Activated naive CD4-positive, alpha-beta T cell treated with anti-CD3 and anti-CD28 coated beads, Interleukin-2, amount 50 U/mL, for 72 hours (primary cell): Measurements from ENCODE around the gene ROMO1. TPM values are rescaled to one million over a fixed set of nuclear protein-coding genes. Genes with fewer than 3 reads are reported as not detected.
A peak's percentile ranks its signal among the peaks of the same experiment; 100 is the strongest.

ENCODE experiments used
- ATAC-seq, 2 donors: fragments of 150-1000 bp; cut with Tn5 transposase; 2 replicates each; pipeline ENCODE4 v1.10.0; 2021; ENCODE audit warnings: mild to moderate bottlenecking in 2 of 2, moderate library complexity in 2 of 2
- DNase-seq, 2 donors: peaks; one replicate each; pipeline ENCODE4 v3.0.0; 2021 to 2022; ENCODE audit warnings: low spot score in 2 of 2
- H3K27ac Mint-ChIP-seq, 2 donors: one replicate each; pipeline ENCODE4 v1.8.0; 2022; ENCODE audit warnings: mild to moderate bottlenecking in 2 of 2, mixed read lengths in 2 of 2
- H3K36me3 Mint-ChIP-seq, 2 donors: one replicate each; pipeline ENCODE4 v1.8.0; 2022; ENCODE audit warnings: mixed read lengths in 2 of 2
- H3K9me3 Mint-ChIP-seq, 2 donors: one replicate each; pipeline ENCODE4 v1.8.0; 2022; ENCODE audit warnings: mixed read lengths in 2 of 2
- total RNA-seq, 2 donors: library from RNA; stranded (reverse); gene quantifications; one replicate each; pipeline ENCODE4 v1.2.3, GENCODE V29; 2022

Gene ROMO1
- 100 to 1,000 TPM; 111 to 120 TPM for total RNA-seq

DNA sequence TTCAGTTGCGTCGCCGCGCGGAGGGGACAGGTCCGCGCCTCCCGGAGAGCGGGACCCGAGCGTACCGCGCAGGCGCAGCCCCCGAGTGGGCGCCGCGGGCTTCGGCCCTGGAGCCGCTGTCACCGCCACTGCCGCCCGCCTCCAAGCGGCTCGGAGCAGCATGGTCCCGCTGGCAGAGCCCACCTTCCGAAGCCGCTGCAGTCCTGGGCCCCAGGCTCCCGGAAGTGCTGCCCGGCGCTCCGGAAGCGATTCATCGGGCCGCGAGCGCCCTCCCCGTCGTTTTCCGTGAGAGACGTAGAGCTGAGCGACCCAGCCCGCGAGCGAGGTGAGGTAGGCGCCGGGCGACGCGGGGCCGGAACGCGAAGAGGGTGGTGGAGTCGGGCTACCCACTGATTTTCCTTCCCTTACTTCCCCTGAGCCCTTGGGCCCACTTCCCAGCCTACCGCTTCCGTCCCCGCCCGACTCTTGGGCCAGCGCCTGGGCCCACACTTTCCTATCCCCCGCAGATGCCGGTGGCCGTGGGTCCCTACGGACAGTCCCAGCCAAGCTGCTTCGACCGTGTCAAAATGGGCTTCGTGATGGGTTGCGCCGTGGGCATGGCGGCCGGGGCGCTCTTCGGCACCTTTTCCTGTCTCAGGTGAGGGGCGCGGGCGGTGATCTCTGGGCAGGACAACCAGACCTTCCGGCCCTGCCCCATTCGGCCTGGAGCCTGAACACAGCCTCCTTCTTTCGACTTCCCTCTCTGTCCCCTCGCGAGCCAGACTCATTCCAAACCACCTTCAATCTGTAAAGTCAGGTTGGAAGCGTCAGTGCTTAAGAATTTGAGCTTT lies at the start of gene ROMO1, which contains the start of gene NFS1:
ROMO1 (plus strand) TSS at position 279 of the 830 bp plus-strand sequence; CDS start at position 507, 228 bp downstream.
NFS1 (minus strand) TSS at position 226 of the 830 bp plus-strand sequence; CDS start at position 162, 64 bp downstream.
- H3K9me3 Mint-ChIP-seq = no peaks in the 10 kb centered on the region
- ATAC-seq (peak; percentile 87 to 93), DNase-seq (peak; percentile 81 to 84)
- peaks cover 25 to 27% of the 10 kb centered on the region in 2 donors for H3K36me3 Mint-ChIP-seq
- peak within 1 kb of the TSS; percentile 98 for H3K27ac Mint-ChIP-seq

DNA sequence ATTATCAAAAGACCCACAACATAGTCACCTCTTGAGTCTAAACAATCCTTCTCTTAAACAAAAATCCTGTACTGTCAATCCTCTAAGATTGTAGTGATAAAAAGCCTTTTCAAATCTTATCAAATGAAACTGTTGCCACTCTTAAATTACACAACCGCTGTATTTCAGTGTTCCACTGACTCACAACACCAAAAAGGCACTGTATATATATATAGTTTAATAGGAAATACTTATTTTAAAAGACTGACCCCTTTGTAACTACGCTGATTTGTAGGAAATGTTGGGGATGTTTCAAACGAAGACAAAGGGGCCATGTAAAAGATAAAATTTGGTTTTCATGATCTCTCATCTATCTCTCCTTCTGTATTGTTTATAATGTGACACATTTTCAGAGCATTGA lies 48.6 kb upstream of the ROMO1 start:
- Mint-ChIP-seq H3K36me3 (peaks cover 0 to 32% of the 10 kb centered on the region in 2 donors), H3K27ac (no peak overlapping the region), H3K9me3 (no peaks in the 10 kb centered on the region)
- ATAC-seq (no peak), DNase-seq (no peak)

DNA sequence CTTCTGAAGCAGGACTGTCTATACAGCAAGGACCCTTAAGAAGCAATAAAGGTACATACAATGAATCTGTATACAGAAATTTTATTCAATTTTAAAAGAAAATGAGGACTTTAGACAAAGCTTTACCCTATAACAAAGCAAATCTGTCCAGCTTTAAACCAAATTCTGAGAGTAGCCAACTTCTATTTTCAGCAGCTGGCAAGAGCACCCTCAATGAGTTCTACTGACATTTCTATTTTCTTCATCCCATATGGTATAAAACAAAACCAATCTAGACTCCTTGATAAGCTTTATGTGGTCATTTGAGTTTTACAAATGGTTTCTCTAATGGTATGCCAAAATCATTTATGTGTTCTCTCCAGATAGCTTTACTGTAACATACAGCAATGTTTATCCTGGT lies 47.2 kb upstream of the ROMO1 start:
- Mint-ChIP-seq H3K36me3 (peaks cover 0 to 46% of the 10 kb centered on the region in 2 donors), H3K27ac (no peak overlapping the region), H3K9me3 (no peaks in the 10 kb centered on the region)
- ATAC-seq (no peak), DNase-seq (no peak)

DNA sequence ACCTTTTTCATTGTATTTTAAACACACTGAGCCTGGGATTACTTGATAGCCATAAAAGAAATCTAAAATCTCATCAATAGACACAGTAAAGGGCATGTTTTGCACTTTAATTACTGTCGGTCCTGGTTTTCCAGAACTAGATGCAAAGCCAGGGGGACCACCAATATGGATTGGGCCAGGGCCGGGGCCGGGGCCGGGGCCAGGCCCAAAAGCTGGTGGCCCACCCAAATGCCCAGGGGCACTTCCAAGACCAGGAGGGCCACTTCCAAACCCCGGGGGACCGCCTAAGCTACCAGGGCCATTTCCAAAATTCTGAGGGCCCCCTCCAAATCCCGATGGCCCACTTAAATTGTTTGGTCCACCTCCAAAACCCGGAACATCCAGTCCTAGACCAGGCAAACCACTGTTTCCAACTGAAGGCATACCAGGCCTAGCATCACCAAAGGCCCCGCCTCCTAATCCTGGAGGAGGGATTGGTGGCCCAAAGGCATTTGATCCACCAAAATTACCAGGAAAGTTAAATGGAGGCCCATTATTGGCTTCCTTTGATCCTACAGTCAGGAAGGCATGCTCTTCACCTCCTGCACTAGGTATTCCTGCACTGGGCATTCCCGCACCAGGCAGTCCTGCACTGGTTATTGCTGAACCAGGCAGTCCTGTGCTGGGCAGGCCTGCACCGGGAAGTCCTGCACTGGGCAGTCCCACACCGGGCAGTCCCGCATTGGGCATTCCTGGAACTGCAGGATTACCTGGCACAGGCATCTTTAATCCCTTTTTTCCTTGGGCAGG lies 46.4 kb upstream of the ROMO1 start:
- H3K27ac Mint-ChIP-seq = no peak overlapping the region
- DNase-seq = no peak
- H3K9me3 Mint-ChIP-seq = no peaks in the 10 kb centered on the region
- peaks cover 0 to 49% of the 10 kb centered on the region in 2 donors for H3K36me3 Mint-ChIP-seq
- no peak for ATAC-seq

DNA sequence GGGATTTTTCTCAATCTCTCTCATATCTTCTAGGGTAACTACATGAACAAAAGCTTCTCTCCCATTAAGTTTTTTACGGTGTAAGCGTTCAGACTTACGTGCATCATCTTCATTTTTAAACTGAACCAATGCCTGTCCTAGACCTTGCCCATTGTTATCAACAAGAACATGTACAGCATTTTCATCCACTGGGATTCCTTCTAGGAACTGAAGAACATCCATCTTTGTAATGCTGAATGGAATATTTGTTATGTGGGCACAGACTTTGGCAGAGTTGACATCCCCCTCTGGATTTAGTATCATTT lies 45.8 kb upstream of the ROMO1 start:
- no peak for DNase-seq
- H3K9me3 Mint-ChIP-seq = no peaks in the 10 kb centered on the region
- ATAC-seq = no peak
- peaks cover 0 to 43% of the 10 kb centered on the region in 2 donors for H3K36me3 Mint-ChIP-seq
- no peak overlapping the region for H3K27ac Mint-ChIP-seq

DNA sequence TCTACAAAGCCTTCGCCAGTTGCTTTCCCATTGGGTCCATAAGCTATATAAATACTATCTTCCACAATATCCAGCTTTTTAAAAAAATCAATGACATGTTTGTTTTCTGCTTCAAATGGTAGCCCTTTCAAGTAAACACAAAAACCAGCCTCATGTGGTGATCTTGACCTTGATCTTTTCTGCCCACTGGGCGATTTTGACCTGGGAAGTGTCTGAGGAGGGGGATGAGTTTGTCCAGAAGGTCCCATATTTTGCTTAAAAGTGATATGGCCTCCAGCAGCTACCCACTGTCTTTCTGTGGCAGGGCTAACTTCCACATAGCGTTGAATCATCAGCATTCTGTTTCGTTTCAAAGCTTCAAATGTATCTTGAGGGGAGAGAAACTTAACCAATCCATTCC lies 45.3 kb upstream of the ROMO1 start:
- H3K36me3 Mint-ChIP-seq = peaks cover 0 to 42% of the 10 kb centered on the region in 2 donors
- DNase-seq = no peak
- H3K9me3 Mint-ChIP-seq = no peaks in the 10 kb centered on the region
- ATAC-seq = no peak
- H3K27ac Mint-ChIP-seq = no peak overlapping the region

DNA sequence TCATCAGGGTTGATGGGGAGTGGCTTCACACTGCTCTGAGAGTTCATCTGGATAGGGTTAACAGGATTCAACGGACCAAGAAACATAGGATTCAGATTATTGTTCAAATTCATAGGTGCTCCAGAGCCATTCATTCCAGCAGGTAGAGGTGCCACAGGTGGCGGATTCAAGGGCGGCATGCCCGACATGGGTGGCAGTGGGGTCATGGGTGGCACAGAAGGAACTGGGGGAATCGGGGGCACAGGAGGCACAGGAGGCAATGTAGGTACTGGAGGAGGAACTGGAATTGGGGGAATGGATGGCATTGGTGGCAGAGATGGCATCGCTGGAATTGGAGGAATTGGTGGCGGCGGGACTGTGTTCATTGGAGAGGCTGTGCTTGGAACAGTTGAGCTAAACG lies 44.8 kb upstream of the ROMO1 start:
- H3K27ac Mint-ChIP-seq = no peak overlapping the region
- DNase-seq (no peak), ATAC-seq (no peak)
- H3K36me3 Mint-ChIP-seq = peaks cover 0 to 43% of the 10 kb centered on the region in 2 donors
- no peaks in the 10 kb centered on the region for H3K9me3 Mint-ChIP-seq

DNA sequence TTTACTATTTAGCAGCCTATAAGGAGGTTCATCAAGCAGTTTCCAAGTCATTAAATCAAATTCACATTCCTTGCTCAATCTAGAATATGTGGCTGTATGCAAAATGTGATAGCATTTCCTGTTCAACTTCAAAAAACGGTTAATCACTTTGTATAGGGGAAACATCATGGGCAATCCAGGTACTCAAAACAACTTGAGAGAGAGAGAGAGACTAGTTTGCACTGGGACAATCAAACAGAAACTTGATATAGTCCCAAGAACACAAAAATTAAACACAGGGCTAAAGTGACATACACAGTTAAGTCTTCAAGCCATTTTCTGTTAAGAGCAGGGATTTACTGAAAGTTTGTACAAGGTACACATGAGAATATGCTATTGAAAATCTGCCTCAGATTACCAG lies 41.9 kb upstream of the ROMO1 start:
- ATAC-seq (no peak), DNase-seq (no peak)
- H3K9me3 Mint-ChIP-seq = no peaks in the 10 kb centered on the region
- H3K27ac Mint-ChIP-seq = peak overlapping the region in 1 of 2 donors; percentile 18
- peaks cover 0 to 49% of the 10 kb centered on the region in 2 donors for H3K36me3 Mint-ChIP-seq

DNA sequence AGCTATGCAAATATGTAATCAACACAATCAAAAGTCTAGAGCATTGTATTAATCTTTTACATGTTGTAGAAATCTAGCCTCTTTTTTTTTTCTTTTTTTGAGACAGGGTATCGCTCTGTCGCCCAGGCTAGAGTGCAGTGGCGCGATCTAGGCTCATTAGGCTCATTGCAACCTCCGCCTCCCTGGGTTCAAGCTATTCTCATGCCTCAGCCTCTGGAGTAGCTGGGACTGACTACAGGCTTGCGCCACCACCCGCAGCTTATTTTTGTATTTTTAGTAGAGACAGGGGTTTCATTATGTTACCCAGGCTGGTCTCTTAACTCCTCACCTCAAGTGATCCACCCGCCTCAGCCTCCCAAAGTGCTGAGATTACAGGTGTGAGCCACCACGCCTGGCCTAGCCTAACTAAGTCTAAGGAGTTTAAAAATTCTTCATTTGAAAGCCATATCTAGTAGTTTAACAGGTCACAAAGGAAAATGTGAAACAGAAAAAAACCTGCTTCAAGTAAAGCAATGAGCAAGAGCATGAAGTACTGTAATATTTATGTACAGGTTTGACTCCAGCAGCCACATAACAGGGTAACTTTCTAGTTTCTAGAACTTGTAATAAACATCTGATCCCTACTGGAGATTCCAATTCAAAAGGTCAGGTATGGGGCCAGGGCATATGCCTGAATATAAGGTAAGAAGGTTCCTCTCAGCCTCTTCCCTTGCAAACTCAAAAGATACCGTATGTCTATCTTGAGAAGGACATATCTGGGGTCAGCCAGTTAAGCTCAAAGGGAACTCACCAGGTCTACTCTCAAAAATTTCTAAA lies 38.9 kb upstream of the ROMO1 start:
- ATAC-seq = peak; percentile 62 to 70
- Mint-ChIP-seq H3K27ac (peak overlapping the region; percentile 99 to 100), H3K36me3 (peaks cover 25 to 74% of the 10 kb centered on the region in 2 donors), H3K9me3 (no peaks in the 10 kb centered on the region)
- DNase-seq = peak in 1 of 2 donors; percentile 44

DNA sequence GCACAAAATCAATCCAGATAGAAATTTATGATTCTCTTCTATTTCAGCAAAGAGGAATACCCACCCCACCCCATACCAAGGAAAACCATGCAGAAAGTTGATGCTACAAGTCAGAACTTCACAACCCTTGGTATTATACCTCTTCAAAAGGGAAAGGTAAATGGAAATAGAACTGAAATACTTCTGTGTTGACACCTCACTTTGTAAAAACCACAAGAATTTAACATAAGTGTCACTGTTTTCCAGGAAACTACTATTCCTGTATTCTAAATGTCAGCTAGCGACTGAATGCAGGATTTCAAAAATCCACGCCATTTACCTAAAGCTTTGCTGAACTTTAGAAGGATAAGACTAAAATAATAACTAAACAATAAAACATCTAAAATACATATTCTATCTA lies 38.2 kb upstream of the ROMO1 start:
- ATAC-seq = peak; percentile 52 to 56
- Mint-ChIP-seq H3K9me3 (no peaks in the 10 kb centered on the region), H3K36me3 (peaks cover 25 to 69% of the 10 kb centered on the region in 2 donors), H3K27ac (peak overlapping the region; percentile 99 to 100)
- DNase-seq = no peak

DNA sequence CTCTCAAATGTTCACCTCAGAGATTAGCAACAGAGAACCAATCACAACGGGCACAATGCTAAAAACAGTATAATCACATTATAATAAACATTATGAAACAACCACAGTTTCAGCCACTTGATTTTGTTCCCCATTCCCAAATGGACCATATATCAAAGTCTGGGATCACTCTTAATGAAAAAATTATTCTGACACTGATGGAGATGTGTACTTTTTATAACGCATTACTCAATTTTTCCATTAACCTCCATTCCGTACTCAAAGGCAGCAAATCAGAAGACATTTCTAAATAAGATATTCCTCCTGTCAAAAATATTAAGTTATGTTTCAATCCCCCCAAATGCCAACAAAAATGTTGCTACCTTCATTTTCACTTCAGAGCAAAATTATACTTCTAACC lies 37.3 kb upstream of the ROMO1 start:
- ATAC-seq (no peak), DNase-seq (no peak)
- H3K36me3 Mint-ChIP-seq = peaks cover 25 to 61% of the 10 kb centered on the region in 2 donors
- no peaks in the 10 kb centered on the region for H3K9me3 Mint-ChIP-seq
- H3K27ac Mint-ChIP-seq = peak overlapping the region; percentile 99 to 100

DNA sequence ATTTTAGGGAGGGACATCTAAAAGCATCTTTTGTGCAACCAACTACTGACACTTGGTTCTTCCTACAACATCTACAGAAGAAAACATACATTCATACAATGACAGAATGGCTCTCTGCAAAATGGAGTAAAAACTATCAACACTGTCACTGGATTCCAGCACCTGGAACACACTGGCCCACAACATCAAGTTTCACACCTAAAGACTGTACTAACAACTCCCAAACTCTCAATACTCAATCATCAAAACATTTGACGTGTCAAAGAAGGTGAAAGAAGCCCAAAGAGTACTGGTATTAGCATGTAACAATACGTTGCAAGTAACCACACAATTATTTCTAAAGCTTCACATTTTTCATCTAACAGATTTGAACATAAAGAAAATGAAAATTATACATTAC lies 36.7 kb upstream of the ROMO1 start:
- peak in 1 of 2 donors; percentile 33 for DNase-seq
- peak overlapping the region; percentile 99 to 100 for H3K27ac Mint-ChIP-seq
- H3K9me3 Mint-ChIP-seq = no peaks in the 10 kb centered on the region
- ATAC-seq = peak; percentile 4 to 42
- H3K36me3 Mint-ChIP-seq = peaks cover 25 to 54% of the 10 kb centered on the region in 2 donors

DNA sequence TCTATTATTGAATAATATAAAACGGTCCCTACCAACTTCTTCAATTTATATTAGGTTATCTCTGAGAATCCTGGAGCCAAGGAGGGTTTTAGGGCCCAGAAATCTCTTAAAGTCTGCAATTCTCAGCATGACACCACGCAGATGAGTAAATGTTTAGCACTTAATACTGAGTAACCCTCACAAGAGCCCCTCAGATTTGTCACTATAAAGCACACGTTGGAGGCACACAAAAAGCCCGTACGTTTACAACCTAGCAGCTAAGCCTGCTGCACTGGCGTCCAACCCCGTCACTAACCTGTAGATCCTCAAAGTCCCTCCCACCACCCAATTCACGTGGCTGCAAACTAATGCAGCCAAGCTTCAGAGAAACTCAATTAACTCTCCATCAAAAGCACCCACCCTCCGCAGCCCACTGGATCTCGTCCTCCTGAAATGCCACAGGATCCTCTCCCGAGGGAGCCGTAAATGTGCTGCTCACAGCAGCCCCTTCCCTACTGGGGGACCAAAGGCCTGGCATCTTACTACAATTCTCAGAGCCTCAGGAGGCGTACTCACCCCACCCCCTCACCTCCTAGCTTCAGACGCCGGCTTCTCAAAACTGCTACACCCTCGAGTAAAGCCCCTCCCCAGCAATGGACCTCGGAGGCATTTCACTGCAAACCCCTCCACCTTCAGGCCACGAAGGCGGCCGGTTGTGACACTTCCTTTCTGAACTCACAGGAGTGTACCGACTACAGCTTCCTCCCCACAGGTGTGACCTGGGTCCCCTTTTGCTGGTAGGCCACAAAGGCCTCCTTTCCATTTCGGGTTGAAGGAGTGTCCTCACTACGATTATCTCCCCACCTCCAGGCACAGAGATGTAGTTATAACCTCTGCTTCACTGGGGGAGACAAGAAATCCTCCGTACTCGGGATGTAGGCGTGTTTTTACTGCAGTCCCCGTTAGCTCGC lies 35.4 kb upstream of the ROMO1 start:
- H3K27ac Mint-ChIP-seq = peak overlapping the region; percentile 99 to 100
- ATAC-seq = peak; percentile 19 to 38

DNA sequence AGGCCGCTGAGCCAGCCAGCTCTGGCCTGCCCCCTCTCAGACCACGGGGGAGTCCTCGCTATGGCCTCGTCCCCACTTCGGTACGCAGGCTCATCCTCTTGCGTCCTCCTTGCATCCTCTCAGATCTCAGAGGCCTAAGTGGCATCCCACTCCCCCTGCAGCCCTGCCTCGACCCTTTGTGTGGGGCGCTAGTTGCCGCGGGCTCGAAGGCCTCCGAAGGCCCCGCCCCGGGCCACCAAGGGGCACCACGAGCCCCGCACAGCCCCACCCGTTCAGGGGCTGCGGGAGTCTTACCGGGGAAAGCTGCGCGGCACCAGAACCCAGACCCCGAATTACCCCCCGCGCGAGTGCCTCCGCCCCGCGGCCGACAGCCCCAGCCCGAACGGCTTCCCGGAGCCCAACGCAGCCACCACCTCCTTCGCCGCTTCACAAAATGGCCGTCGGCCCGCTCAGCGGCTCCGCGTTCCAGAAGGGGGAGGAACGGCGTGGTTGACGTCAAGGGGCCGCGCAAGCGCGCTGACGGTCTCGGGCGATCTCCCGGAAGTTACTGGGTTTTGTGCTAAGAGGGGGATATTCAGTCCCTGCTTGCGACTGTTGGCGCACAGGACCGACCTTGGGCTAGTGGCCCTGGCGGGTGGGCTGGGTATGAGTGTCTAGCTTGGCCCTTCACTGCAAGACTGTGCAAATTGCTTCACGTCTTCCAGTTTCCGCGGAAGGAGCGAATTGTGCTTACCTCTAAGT lies 34.6 kb upstream of the ROMO1 start, which contains the start of the genes CPNE1 and RBM12:
CPNE1 (minus strand) TSS at position 435 of the 741 bp plus-strand sequence. CDS start 31,977 bp downstream, outside the sequence.
RBM12 (minus strand) TSS at position 435 of the 741 bp plus-strand sequence. CDS start 9,578 bp downstream, outside the sequence.
- Mint-ChIP-seq H3K27ac (peak within 1 kb of the TSS; percentile 99 to 100), H3K36me3 (peaks cover 32 to 42% of the 10 kb centered on the region in 2 donors), H3K9me3 (no peaks in the 10 kb centered on the region)
- peak; percentile 91 to 93 for DNase-seq
- peak; percentile 59 to 66 for ATAC-seq

More for the DNA sequence above, 35.4 kb upstream of the ROMO1 start:
- Mint-ChIP-seq H3K36me3 (peaks cover 25 to 50% of the 10 kb centered on the region in 2 donors), H3K9me3 (no peaks in the 10 kb centered on the region)
- DNase-seq = peak; percentile 66 to 75

DNA sequence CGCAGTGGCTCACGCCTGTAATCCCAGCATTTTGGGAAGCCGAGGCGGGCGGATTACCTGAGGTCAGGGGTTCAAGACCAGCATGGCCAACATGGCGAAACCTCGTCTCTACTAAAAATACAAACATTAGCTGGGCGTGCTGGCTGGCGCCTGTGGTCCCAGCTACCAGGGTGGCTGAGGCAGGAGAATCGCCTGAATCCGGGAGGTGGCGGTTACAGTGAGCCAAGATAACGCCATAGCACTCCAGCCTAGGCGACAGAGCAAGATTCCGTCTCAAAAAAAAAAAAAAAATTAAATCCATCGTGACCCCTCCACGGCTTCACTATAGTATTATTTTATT lies 33.3 kb upstream of the ROMO1 start:
- Mint-ChIP-seq H3K27ac (peak overlapping the region in 1 of 2 donors; percentile 100), H3K9me3 (no peaks in the 10 kb centered on the region), H3K36me3 (peaks cover 32 to 33% of the 10 kb centered on the region in 2 donors)
- no peak for ATAC-seq
- no peak for DNase-seq
